NCI-H2227 (cell line): ENCODE measurements around the gene HSFX4.
"Not testable (repeated sequence)": the region's sequence is repeated elsewhere in the genome, so short reads cannot be mapped to it uniquely, and the experiment has no call there.

Experiments
- DNase-seq: peaks from one replicate; lab custom pipeline; 2025; ENCODE audit not compliant: unreplicated experiment; lab: John Stamatoyannopoulos, UW

The HSFX4 gene

GRCh38 chrX:149937871-149938426 lies 8.6 kb downstream of the HSFX4 start:
- peak; percentile 23 for DNase-seq

GRCh38 chrX:149938427-149938880 lies 9.1 kb downstream of the HSFX4 start, which contains the start of gene EOLA2:
TSS of gene EOLA2 (minus strand) at chrX:149938491. CDS start at chrX:149933874, 4,617 bp downstream.
- peak; percentile 98 for DNase-seq

- DNase-seq, result peak; percentile 92
Measured at GRCh38 chrX:149938881-149939654, 9.7 kb downstream of the HSFX4 start.

- DNase-seq, result no peak
Measured at GRCh38 chrX:149939655-149939904, 10.2 kb downstream of the HSFX4 start.

- peak; percentile 93 for DNase-seq
Measured at GRCh38 chrX:149939905-149940673, 10.7 kb downstream of the HSFX4 start.

GRCh38 chrX:149940674-149941024 lies 11.3 kb downstream of the HSFX4 start:
- not testable (repeated sequence) for DNase-seq

- not testable (repeated sequence) for DNase-seq
Measured at GRCh38 chrX:149945087-149945670, 15.8 kb downstream of the HSFX4 start.

- DNase-seq, result not testable (repeated sequence)
Measured at GRCh38 chrX:149945820-149946219, 16.4 kb downstream of the HSFX4 start.

GRCh38 chrX:149946932-149947331 lies 17.6 kb downstream of the HSFX4 start:
- DNase-seq, result not testable (repeated sequence)

- DNase-seq, result no peak
Measured at GRCh38 chrX:149948016-149948415, 18.6 kb downstream of the HSFX4 start.

- DNase-seq, result no peak
Measured at GRCh38 chrX:149949743-149950436, 20.5 kb downstream of the HSFX4 start.

GRCh38 chrX:149950681-149951080 lies 21.3 kb downstream of the HSFX4 start:
- peak; percentile 45 for DNase-seq

- DNase-seq, result no peak
Measured at GRCh38 chrX:149961572-149961971, 32.2 kb downstream of the HSFX4 start.

- DNase-seq, result no peak
Measured at GRCh38 chrX:149962010-149962409, 32.6 kb downstream of the HSFX4 start.

GRCh38 chrX:149962859-149963757 lies 33.7 kb downstream of the HSFX4 start:
- peak; percentile 81 for DNase-seq

- DNase-seq, result no peak
Measured at GRCh38 chrX:149979126-149979644, 49.8 kb downstream of the HSFX4 start.
